CD8-positive, alpha-beta memory T cell (primary cell): ENCODE data around the gene GABPA. TPM values are rescaled to one million over a fixed set of nuclear protein-coding genes. Genes with fewer than 3 reads are reported as not detected.
A peak's percentile ranks its signal among the peaks of the same experiment; 100 is the strongest.

Source experiments
- CTCF ChIA-PET: fragments of 350-600 bp; sonication (Branson Sonifier 250); formaldehyde crosslinking; loops from one replicate; lab custom pipeline; 2021; ENCODE audit warnings: antibody characterized with exemption; lab: Charles Lee
- POLR2A ChIA-PET: fragments of 350-600 bp; sonication (Branson Sonifier 250); formaldehyde crosslinking; loops from one replicate; lab custom pipeline; 2021; ENCODE audit warnings: antibody characterized with exemption; lab: Charles Lee
- DNase-seq, 5 donors: peaks; one replicate each; pipeline versions ENCODE4 v3.0.0 to v3.0.0-alpha.2; 2020 to 2022; ENCODE audit warnings: mixed read lengths in 1 of 5
- H3K27ac ChIP-seq: one replicate; pipeline ENCODE4 v1.7.0; 2013; ENCODE audit warnings: low read depth, mild to moderate bottlenecking, low read length, moderate library complexity
- H3K27me3 ChIP-seq: 2 replicates; pipeline ENCODE4 v1.7.0; 2013; ENCODE audit warnings: low read length, mild to moderate bottlenecking; ENCODE audit not compliant: insufficient read depth, poor library complexity, severe bottlenecking
- H3K36me3 ChIP-seq: 2 replicates; pipeline ENCODE4 v1.7.0; 2013; ENCODE audit warnings: mild to moderate bottlenecking, low read length, moderate library complexity; ENCODE audit not compliant: insufficient read depth
- H3K4me1 ChIP-seq: 2 replicates; pipeline ENCODE4 v1.7.0; 2013; ENCODE audit warnings: mild to moderate bottlenecking, low read length, moderate library complexity; ENCODE audit not compliant: insufficient read depth
- H3K4me3 ChIP-seq: 2 replicates; pipeline ENCODE4 v1.7.0; 2013; ENCODE audit warnings: mild to moderate bottlenecking, low read length
- H3K9me3 ChIP-seq: 2 replicates; pipeline ENCODE4 v1.7.0; 2013; ENCODE audit warnings: mild to moderate bottlenecking, low read length
- H3K27ac Mint-ChIP-seq, 8 donors: one replicate each; pipeline ENCODE4 v1.8.0; 2020 to 2021; ENCODE audit warnings: mixed read lengths in 8 of 8, mild to moderate bottlenecking in 6 of 8, inconsistent platforms in 3 of 8, moderate library complexity in 3 of 8
- H3K27me3 Mint-ChIP-seq, 2 donors: one replicate each; pipeline ENCODE4 v1.8.0; 2020 to 2021; ENCODE audit warnings: mixed read lengths in 2 of 2, mild to moderate bottlenecking in 1 of 2, moderate library complexity in 1 of 2
- H3K36me3 Mint-ChIP-seq, 3 donors: one replicate each; pipeline ENCODE4 v1.8.0; 2020 to 2021; ENCODE audit warnings: mixed read lengths in 3 of 3, inconsistent platforms in 1 of 3, mild to moderate bottlenecking in 1 of 3
- H3K4me1 Mint-ChIP-seq, 3 donors: one replicate each; pipeline ENCODE4 v1.8.0; 2020 to 2021; ENCODE audit warnings: mixed read lengths in 3 of 3, inconsistent platforms in 1 of 3, mild to moderate bottlenecking in 1 of 3
- H3K4me3 Mint-ChIP-seq, 7 donors: one replicate each; pipeline ENCODE4 v1.8.0; 2020 to 2021; ENCODE audit warnings: mixed read lengths in 7 of 7, mild to moderate bottlenecking in 6 of 7, moderate library complexity in 4 of 7, inconsistent platforms in 2 of 7
- H3K9me3 Mint-ChIP-seq, 5 donors: one replicate each; pipeline ENCODE4 v1.8.0; 2020 to 2022; ENCODE audit warnings: mixed read lengths in 5 of 5, mild to moderate bottlenecking in 3 of 5, moderate library complexity in 2 of 5, inconsistent platforms in 1 of 5
- polyA plus RNA-seq: library from polyadenylated mRNA; unstranded; fragments of 300-500 nt; fragmentation: Illumina TruSeq; gene quantifications from one replicate; pipeline ENCODE4 v1.2.3, GENCODE V29; 2021
- total RNA-seq, 2 experiments: library from RNA; stranded (reverse); gene quantifications; one replicate each; pipeline ENCODE4 v1.2.3, GENCODE V29; 2021

Gene GABPA
- total and polyA plus RNA-seq, 3 experiments from 2014 or later = 17.9 to 26.8 (median 25.0) TPM

DNA sequence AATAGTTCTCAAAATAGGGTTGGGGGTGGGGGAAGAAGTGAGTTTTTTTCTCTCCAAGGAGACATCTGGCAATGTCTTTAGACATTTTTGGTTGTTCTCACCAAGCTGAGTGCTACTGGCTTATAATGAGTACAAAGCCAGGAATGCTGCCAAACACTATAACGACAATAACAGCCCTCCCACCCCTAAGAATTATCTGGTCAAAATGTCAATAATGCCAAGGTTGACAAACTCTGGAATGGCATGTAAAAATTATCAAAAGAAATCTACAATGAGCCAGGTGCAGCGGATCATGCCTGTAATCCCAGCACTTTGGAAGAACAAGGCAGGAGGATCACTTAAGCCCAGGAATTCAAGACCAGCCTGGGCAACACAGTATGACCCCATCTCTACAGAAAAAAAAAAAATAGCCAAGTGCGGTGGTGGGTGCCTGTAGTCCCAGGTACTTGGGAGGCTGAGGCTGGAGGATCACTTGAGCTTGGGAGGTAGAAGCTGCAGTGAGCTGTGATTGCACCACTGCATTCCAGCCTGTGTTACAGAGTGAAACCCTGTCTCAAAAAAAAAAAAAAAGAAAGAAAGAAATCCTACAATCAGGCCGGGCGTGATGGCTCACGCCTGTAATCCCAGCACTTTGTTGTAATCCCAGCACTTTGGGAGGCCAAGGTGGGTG, 2.5 kb upstream of the GABPA start:
- Mint-ChIP-seq H3K27me3 (no peaks in the 10 kb centered on the region), H3K9me3 (no peaks in the 10 kb centered on the region), H3K4me3 (peak overlapping the region in 1 of 7 donors; percentile 54), H3K4me1 (peaks cover 44 to 59% (median 54%) of the 10 kb centered on the region in 3 donors), H3K36me3 (peaks cover 0 to 53% (median 9%) of the 10 kb centered on the region in 3 donors), H3K27ac (peak overlapping the region in 2 of 8 donors; percentile 27 to 38)
- H3K27ac ChIP-seq = no peak overlapping the region
- H3K9me3 ChIP-seq = no peaks in the 10 kb centered on the region
- peaks cover 17% of the 10 kb centered on the region for H3K4me1 ChIP-seq
- H3K36me3 ChIP-seq = peaks cover 13% of the 10 kb centered on the region
- no peak for DNase-seq
- H3K27me3 ChIP-seq = no peaks in the 10 kb centered on the region
- CTCF ChIA-PET = interaction anchor here (1.0 kb wide), 1 partner anchor 124 kb away, joined by 3 read pairs; no protein-coding TSS in a partner anchor
- POLR2A ChIA-PET = no interaction called here
- H3K4me3 ChIP-seq = no peak overlapping the region

GRCh38 chr21:25733859-25734653, 716 bp upstream of the GABPA start:
- no peaks in the 10 kb centered on the region for H3K27me3 ChIP-seq
- Mint-ChIP-seq H3K4me1 (peaks cover 50 to 67% (median 62%) of the 10 kb centered on the region in 3 donors), H3K9me3 (no peaks in the 10 kb centered on the region), H3K27ac (peak overlapping the region; percentile 97 to 100 (median 100)), H3K4me3 (peak overlapping the region; percentile 92 to 100 (median 100)), H3K36me3 (peaks cover 0 to 40% (median 4%) of the 10 kb centered on the region in 3 donors), H3K27me3 (no peaks in the 10 kb centered on the region)
- peak overlapping the region; percentile 91 for H3K27ac ChIP-seq
- H3K9me3 ChIP-seq = no peaks in the 10 kb centered on the region
- ChIA-PET CTCF (interaction anchor here (0.6 to 2.3 kb wide), 4 partner anchors 10 to 129 kb away, joined by 3 to 16 read pairs (median 3); no protein-coding TSS in a partner anchor), POLR2A (interaction anchor here (0.8 to 1.6 kb wide), 3 partner anchors 126 to 159 kb away, joined by 3 to 10 read pairs (median 4); partner anchors contain the start of gene MRPL39)
- H3K36me3 ChIP-seq = peaks cover 8% of the 10 kb centered on the region
- DNase-seq = peak in 3 of 5 donors; percentile 4 to 50 (median 17)
- H3K4me3 ChIP-seq = peak overlapping the region; percentile 93
- H3K4me1 ChIP-seq = peaks cover 17% of the 10 kb centered on the region

GRCh38 chr21:25734654-25734903, 193 bp upstream of the GABPA start:
- ChIA-PET POLR2A (interaction anchor here (0.6 to 1.6 kb wide), 4 partner anchors 127 to 303 kb away, joined by 3 to 10 read pairs (median 4); partner anchors contain the start of gene MRPL39), CTCF (interaction anchor here (0.6 to 2.3 kb wide), 4 partner anchors 9 to 130 kb away, joined by 3 to 16 read pairs (median 3); no protein-coding TSS in a partner anchor)
- Histone ChIP-seq H3K27ac (peak overlapping the region; percentile 91), H3K27me3 (no peaks in the 10 kb centered on the region), H3K36me3 (peaks cover 6% of the 10 kb centered on the region), H3K4me1 (peaks cover 17% of the 10 kb centered on the region), H3K4me3 (peak overlapping the region; percentile 93), H3K9me3 (no peaks in the 10 kb centered on the region)
- Mint-ChIP-seq H3K27ac (peak overlapping the region; percentile 97 to 100 (median 100)), H3K36me3 (peaks cover 0 to 37% (median 2%) of the 10 kb centered on the region in 3 donors), H3K4me3 (peak overlapping the region; percentile 92 to 100 (median 100)), H3K4me1 (peaks cover 54 to 72% (median 68%) of the 10 kb centered on the region in 3 donors), H3K9me3 (no peaks in the 10 kb centered on the region), H3K27me3 (no peaks in the 10 kb centered on the region)
- no peak for DNase-seq

DNA sequence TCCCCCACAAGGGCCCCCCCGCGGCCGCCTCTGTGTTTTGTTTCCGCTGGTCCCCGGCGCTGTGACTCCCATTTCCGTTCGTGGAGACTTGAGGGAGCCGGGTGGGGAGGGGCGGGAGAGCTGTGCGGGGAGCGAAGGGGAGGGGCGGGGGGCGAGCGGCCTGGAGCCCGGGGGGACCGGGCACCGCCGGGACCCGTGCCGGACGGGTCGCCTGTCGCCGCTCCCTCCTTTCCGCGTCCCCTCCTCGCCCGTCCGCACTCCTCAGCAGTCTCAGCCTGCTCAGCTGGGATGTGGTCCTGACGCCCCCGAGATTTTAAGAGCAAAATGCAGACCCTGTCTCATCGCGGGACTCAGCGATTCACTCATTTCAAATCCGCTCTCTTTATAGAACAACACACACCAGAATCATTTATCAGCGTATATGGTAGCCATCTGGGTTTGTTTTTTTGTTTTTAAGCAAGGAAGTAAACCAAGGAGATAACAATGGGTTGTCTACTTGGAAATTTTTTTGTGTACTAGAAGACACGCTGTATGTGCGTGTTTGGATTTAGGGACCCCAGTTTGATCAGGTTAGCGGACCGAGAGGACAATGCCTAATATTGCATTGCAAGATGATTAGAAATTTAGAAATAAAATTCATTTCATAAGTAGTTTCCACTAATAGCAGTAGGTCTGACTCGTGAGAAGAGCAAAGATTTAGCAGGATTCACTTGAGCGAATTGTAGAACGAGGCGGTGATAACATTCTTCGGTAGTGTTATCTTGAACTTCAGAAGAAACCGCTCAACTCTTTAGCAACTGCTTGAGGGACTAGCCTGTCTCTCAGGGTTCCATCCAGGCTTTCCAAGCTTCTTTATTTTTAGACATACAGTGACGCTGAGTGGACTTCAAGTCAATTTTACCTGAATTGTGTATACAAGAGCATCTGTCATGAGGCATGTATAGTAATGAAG, 1.1 kb downstream of the GABPA start:
- Mint-ChIP-seq H3K4me3 (peak overlapping the region; percentile 97 to 100 (median 100)), H3K27ac (peak overlapping the region; percentile 95 to 100 (median 96)), H3K4me1 (peaks cover 53 to 77% (median 71%) of the 10 kb centered on the region in 3 donors), H3K27me3 (no peaks in the 10 kb centered on the region), H3K36me3 (peaks cover 0 to 32% (median 2%) of the 10 kb centered on the region in 3 donors), H3K9me3 (no peaks in the 10 kb centered on the region)
- ChIA-PET POLR2A (interaction anchor here (1.6 kb wide), 1 partner anchor 128 kb away, joined by 10 read pairs; the partner anchor contains the start of gene MRPL39), CTCF (interaction anchor here (1.4 to 2.3 kb wide), 2 partner anchors 8 to 127 kb away, joined by 3 to 16 read pairs; no protein-coding TSS in a partner anchor)
- Histone ChIP-seq H3K27me3 (no peaks in the 10 kb centered on the region), H3K4me1 (peaks cover 17% of the 10 kb centered on the region), H3K36me3 (no peaks in the 10 kb centered on the region), H3K4me3 (peak overlapping the region; percentile 93), H3K27ac (peak overlapping the region; percentile 91), H3K9me3 (no peaks in the 10 kb centered on the region)
- DNase-seq = peak in 4 of 5 donors; percentile 33 to 81 (median 64)

DNA sequence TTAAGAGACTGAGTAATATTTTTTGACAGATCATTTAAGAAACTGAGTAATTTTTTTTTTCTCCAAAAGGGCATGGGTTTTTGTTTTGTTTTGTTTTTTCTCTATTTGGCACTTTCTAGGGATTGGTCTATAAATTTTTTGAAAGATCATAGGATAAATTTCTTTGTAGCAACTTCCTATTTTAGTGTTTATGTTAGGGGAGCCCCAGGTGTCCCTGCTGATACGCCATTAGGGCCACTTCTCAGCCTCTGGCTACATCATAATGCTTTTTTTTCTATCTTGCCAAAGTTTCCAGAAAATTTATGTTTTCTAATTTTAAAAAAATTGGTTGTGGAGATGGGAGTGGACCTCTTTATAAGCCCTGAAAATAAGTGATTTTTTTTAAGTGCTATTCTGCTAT, 2.6 kb downstream of the GABPA start:
- H3K27ac ChIP-seq = no peak overlapping the region
- H3K4me3 ChIP-seq = no peak overlapping the region
- peaks cover 17% of the 10 kb centered on the region for H3K4me1 ChIP-seq
- H3K27ac Mint-ChIP-seq = peak overlapping the region in 3 of 8 donors; percentile 47 to 97 (median 62)
- peaks cover 0 to 36% (median 6%) of the 10 kb centered on the region in 3 donors for H3K36me3 Mint-ChIP-seq
- H3K4me1 Mint-ChIP-seq = peaks cover 56 to 77% (median 76%) of the 10 kb centered on the region in 3 donors
- POLR2A ChIA-PET = no interaction called here
- H3K27me3 ChIP-seq = no peaks in the 10 kb centered on the region
- H3K9me3 Mint-ChIP-seq = no peaks in the 10 kb centered on the region
- no peaks in the 10 kb centered on the region for H3K36me3 ChIP-seq
- H3K27me3 Mint-ChIP-seq = no peaks in the 10 kb centered on the region
- CTCF ChIA-PET = no interaction called here
- peak overlapping the region in 2 of 7 donors; percentile 7 to 97 for H3K4me3 Mint-ChIP-seq
- H3K9me3 ChIP-seq = no peaks in the 10 kb centered on the region
- DNase-seq = no peak

- H3K27ac ChIP-seq = no peak overlapping the region
- H3K36me3 ChIP-seq = peaks cover 4% of the 10 kb centered on the region
- H3K4me3 Mint-ChIP-seq = no peak overlapping the region
- POLR2A ChIA-PET = interaction anchor here (0.6 kb wide), 1 partner anchor 16 kb away, joined by 3 read pairs; no protein-coding TSS in a partner anchor
- H3K27me3 Mint-ChIP-seq = no peaks in the 10 kb centered on the region
- H3K27ac Mint-ChIP-seq = peak overlapping the region in 2 of 8 donors; percentile 17 to 46
- H3K27me3 ChIP-seq = no peaks in the 10 kb centered on the region
- no peak for DNase-seq
- CTCF ChIA-PET = no interaction called here
- no peaks in the 10 kb centered on the region for H3K4me1 ChIP-seq
- peaks cover 29 to 54% (median 50%) of the 10 kb centered on the region in 3 donors for H3K4me1 Mint-ChIP-seq
- H3K9me3 Mint-ChIP-seq = no peaks in the 10 kb centered on the region
- no peak overlapping the region for H3K4me3 ChIP-seq
- no peaks in the 10 kb centered on the region for H3K9me3 ChIP-seq
- H3K36me3 Mint-ChIP-seq = peaks cover 0 to 54% (median 8%) of the 10 kb centered on the region in 3 donors
Measured at GRCh38 chr21:25742900-25743299, 8.1 kb downstream of the GABPA start.

DNA sequence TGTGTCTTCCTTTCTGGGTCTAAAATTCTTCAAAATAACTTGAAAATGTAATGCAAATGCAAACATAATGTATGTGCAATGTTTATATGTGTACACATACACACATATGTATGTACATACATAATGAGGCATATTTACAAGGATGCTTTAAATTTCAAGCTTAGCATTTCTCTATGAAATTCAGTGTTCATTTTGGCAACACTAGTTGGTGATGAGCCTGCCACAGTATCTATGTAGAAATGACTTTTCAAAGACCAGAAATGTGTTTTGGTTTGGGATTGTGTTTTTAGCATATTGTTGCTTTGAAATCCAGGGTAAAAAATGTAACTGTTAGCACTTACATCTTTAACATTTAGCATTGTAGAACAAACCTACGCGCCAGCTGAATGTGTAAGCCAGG, 10.1 kb downstream of the GABPA start:
- no peak overlapping the region for H3K27ac ChIP-seq
- CTCF ChIA-PET = no interaction called here
- H3K36me3 ChIP-seq = peaks cover 4% of the 10 kb centered on the region
- no peaks in the 10 kb centered on the region for H3K27me3 ChIP-seq
- H3K4me3 ChIP-seq = no peak overlapping the region
- no peak for DNase-seq
- Mint-ChIP-seq H3K4me3 (no peak overlapping the region), H3K27ac (peak overlapping the region in 2 of 8 donors; percentile 17 to 54), H3K4me1 (peaks cover 18 to 39% (median 38%) of the 10 kb centered on the region in 3 donors), H3K27me3 (no peaks in the 10 kb centered on the region), H3K36me3 (peaks cover 0 to 63% (median 10%) of the 10 kb centered on the region in 3 donors), H3K9me3 (no peaks in the 10 kb centered on the region)
- H3K9me3 ChIP-seq = no peaks in the 10 kb centered on the region
- no peaks in the 10 kb centered on the region for H3K4me1 ChIP-seq
- POLR2A ChIA-PET = no interaction called here
